GM19351 (cell line): ENCODE results near the gene AGAP1.

Experiments
- ATAC-seq: cut with Tn5 transposase; IDR thresholded peaks from one replicate; pipeline ENCODE4 v1.9.1; 2021; ENCODE audit warnings: mild to moderate bottlenecking, moderate library complexity; ENCODE audit not compliant: unreplicated experiment

AGAP1 gene

DNA sequence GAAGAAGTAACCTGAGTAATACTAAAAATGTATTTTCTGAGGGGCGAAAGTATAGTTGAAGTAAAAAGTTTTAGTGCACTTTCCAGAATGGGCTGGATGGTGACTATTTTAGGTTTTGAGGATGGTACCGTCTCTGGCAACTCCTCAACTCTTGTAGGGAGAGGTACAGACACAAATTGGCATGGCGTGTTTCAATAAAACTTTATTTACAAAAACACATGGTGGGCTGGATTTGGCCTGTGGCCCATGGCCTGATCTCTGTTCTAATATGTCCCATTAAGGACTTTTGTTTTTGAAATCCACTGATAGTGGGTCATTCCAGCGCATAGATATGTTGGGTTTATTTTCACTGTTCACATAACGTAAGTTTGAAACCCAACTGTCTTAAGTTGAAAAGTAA lies 132.8 kb downstream of the AGAP1 start:
- ATAC-seq = no peak

DNA sequence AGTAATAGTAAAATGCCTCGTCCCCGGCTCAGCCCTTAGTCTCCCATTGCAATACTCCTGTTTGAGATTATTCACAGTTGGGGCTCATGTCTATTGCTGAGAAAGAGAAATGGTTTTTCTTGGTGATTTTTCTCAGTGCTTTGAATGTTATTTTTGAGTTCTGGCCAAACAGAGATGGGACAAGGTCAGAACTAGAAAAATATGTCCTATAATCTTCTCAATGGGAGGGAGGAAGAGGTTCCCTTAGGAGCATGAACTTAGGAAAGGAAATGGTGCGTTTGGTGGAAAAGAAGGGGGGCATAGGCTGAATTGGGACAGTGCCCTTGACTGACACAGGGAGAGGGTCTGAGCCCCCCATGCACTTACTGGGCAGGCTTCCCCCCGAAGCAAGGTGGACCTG lies 133.8 kb downstream of the AGAP1 start:
- no peak for ATAC-seq

DNA sequence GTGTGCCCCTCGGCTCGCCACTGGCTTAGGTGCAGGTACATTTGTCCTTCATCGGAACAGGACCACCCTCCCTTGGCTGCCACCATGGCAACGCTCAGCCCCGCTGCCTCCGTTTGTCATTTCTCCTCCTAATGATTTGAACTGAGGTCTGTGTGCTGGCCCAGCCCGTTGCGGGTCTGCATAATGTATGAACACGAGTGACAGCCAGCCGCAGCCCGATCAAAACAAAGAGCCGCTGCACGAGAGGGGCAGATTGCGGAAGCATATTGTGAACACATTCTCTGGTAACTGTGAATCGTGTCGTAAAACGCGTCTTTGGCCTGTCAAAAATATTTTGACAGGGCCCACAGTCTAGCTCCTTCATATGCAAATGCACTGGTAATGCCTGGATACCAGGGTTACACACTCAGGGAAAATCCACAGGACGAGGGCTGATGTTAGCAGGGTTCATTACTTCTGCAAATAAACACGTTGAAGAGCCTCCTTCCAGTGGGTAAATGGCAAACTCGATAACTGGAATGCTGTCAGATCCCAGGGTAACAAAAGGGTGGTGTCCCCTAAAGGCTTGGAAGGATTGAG lies 137.0 kb downstream of the AGAP1 start:
- no peak for ATAC-seq

DNA sequence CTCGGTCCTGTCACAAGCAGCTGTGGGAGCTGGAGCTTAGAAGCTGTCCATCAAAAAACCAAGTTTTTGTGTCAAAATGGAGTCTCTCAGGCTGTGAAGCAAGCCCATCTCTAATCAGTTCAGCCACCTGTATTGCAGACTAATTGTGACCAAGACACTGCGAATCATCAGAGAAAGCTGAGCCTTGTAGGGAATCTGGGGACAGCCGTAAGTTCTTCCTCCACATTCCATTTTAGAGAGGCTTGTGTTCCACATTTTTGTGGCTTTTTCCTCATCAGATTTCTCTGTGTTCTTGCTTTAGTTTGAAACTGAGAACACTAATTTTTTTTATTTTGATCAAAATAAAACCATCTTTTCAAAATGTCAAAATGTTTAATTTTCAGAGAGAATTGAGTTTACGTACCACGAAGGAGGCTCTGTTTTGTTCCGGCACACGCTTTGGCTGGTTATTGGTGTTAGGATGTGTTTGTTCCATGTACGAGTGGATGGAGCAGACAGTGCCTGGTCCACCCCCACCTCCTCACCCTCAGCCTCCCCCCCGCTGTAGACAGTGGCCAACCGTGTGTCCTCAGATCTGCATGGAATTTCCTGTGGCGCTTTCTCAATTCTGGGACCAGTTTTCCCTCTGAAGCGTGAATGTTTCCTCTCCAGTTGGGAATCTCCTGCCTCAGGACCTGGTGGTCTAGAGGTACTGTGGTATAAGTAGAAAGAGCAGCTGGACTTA lies 140.8 kb downstream of the AGAP1 start:
- ATAC-seq = no peak

DNA sequence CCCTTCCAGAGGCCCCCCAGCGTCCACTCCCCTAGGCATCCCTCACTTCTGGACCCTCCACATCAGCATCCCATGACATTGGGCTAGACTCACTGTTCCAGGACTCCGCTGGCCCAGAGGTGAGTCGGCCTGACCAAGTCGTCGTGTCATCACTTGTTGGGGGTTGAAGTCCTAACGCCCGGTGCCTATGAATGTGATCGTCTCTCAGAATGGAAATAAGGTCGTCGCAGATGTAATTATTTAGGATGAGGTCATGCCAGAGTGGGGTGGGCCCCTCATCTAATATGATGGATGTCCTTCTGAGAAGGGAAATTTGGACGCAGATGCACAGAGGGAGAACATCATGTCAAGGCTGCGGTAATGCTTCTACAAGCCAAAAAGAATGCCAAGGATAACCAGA lies 142.7 kb downstream of the AGAP1 start:
- no peak for ATAC-seq

DNA sequence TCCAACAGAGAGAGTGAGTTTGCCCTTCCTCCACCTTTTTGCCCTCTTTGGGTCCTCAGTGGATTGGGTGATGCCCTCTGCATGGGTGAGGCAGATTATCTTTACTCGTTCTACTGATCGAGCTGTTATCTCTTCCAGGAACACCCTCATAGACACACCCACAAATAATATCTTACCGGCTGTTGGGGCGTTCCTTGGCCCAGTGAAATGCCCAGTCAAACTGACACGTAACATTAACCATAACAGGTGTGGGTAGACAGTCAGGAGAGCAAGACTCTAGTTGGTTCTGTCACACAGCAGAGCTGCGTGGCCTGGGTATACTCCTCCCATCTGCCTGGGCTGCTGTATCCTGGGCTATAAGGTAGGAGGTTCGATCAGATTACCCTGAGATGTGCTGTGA lies 144.1 kb downstream of the AGAP1 start:
- ATAC-seq = no peak

DNA sequence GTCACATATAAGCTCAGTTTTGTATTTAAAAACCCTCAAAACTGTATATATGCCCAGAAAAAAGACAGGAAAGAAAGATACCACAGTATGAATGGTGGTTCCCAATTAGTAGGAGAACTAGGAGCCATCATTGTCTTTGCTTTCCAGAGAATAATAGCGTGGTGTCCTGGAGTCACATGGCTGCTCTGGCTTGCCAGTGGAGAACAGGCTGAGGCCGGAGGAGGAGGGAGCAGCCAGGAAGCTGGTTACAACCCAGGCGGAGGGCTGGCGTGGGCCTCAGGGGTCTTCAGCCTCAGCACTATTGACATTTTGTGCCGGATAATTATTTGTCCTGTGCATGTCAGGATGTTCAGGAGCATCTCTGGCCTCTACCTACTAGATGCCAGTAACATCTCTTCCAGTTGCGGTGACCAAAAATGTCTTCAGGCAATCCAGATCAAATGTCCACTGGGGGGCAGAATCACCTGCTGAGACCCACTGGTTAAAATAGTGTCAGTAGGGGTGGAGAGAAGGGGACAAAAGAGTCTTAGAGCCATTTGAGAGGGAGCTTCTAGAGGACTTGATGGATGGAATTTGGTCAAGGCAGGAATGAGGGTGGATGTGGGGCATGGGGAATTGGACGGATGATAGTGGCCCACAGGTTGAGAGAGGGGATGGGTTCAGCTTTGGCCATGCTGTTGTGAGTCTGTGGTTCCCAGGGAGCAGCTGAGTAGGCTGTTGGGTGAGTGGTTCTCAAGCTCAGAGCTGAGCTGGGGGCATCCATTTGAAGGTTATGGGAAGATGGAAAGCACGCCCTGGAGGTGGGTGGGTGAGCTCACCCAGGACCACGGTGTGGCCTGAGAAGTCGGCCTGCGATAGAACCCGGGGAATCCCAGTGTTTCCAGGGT lies 144.9 kb downstream of the AGAP1 start:
- ATAC-seq = no peak

DNA sequence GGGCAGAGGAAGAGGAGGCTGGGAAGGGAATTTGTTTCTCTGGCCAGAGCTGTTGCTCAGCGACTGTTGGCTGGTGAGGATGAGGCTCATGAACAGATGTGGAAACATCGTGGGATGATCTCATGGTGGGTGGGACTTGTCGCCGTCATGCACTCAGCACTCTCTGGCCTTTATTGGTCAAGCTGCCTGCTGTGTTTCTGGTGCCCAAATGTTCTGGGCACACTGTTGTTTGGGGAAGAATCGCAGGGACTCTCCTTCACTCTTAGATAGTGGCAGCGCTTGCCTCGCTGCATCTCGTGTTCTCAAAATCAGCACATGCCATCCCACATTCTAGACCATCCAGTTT lies 145.6 kb downstream of the AGAP1 start:
- no peak for ATAC-seq

DNA sequence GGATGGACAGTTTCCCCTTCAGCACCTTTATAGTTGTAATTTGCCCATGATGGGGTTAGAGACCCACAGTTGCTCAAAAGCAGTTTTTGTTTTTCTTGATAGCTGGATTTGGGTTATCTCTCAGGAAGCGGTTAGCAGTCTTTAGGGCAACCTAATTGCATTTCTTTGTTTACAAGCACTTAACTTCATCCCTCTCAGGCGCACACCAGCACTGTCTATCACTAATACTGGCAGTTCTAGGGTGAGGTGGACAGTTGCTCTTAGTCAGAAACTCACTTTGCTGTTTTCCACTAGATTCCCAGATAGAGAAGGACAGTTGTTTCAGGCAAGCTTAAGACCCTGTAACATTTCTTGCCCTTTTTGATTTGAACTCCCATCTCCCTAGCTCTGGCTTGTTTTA lies 146.0 kb downstream of the AGAP1 start:
- ATAC-seq = no peak

DNA sequence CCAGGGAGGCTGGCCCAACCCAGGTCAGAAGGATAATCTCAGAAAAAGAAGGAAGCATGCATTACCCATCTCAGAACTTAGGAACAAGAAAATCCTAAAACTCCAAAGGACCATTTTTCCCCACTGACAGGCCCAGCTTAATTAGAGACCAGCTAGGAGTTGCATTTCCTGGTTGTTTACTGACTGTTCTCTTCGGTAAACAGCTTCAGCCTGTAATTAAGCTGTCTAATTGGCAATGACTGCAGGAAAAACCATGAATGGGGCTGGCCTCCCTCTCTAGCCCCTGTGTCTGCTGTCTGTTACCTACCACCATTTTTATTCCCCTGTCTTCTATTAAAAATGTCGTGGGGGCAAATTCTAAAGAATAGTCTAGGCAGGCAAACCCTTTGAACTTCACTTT lies 146.5 kb downstream of the AGAP1 start:
- no peak for ATAC-seq

DNA sequence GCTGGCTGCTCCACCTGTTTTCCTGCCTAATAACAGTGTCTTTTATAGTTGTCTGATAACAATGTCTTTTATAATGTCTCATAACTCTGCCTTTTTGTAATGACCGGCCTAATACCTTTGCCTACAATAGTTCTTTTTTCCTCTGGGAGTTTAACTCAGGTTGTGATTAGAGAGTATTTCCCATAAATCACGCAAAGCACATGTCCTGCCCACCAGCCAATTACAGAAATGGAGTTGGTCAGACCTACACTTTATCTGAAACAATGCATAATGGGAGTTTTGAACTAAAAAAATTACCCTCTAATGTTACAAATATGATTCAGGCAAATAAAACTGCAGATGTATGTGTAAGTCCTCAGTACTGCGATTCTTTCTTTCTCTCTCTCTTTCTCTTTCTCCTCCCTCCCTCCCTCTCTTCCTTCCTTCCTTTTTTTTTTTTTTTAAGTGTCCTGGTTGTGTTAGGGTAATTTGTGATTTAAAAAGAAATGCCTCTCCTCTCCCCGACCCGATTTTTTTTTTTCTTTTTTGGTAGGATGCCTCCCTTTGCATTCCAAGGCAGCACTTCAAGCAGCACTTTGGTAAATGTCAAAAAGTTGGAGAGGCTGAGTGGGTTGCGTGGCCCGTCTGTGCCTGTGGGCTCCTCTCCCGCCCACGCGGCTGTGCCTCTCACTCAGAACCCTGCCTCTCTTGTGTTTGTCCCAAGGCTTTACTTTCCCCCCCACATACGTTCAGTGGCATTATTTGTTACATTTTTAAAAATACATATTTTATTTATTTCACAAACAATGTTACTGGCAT lies 147.3 kb downstream of the AGAP1 start:
- ATAC-seq = no peak

DNA sequence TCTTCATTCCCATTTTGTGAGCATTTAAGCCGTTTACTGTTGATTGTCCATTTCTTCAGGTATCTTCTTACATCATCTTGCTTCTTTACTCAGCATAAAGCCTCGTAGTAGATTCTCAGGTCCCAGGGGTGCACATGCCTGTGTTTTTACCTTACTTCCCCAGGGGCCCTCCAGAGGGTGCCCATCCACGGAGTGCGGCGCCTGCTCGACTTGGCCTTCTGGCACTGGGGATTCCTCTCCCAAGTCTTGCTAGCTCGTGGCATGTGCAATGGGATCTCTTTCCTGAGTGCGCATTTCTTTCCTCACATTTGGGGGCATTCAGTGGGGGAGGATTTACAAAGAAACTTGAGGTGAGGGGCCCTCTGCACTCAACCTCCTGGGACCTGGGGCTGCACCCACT lies 148.1 kb downstream of the AGAP1 start:
- ATAC-seq = no peak

DNA sequence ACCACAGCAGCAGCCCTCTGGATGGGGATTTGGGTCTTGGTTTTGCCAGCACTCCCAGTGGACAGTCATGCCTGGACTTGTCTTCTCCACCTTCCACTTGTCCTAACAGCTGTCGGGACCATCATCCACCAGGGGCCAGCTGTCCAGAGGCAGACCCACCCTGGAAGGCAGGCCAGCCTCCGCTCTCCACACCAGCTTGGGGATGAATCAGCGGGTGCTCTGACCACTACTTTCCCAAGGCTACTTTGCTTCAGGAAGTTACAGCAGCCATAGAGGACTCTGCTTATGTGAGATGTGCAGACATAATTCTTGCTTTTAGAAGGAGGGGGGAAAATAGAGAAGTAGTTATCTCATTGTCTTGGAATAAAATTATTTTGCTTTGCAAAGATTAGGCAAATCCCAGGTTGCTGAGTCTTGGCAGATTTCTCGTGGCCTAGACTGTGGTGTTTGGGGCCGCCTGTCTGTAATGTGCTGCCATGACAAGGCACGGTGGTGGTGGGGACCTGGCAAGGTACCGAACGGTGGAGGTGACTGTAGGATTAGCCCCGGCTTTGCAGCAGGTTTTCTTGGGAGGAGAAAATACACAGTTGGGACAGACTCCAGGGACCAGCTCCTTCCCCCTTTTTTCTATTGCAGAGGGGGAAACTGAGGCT lies 148.7 kb downstream of the AGAP1 start:
- no peak for ATAC-seq

DNA sequence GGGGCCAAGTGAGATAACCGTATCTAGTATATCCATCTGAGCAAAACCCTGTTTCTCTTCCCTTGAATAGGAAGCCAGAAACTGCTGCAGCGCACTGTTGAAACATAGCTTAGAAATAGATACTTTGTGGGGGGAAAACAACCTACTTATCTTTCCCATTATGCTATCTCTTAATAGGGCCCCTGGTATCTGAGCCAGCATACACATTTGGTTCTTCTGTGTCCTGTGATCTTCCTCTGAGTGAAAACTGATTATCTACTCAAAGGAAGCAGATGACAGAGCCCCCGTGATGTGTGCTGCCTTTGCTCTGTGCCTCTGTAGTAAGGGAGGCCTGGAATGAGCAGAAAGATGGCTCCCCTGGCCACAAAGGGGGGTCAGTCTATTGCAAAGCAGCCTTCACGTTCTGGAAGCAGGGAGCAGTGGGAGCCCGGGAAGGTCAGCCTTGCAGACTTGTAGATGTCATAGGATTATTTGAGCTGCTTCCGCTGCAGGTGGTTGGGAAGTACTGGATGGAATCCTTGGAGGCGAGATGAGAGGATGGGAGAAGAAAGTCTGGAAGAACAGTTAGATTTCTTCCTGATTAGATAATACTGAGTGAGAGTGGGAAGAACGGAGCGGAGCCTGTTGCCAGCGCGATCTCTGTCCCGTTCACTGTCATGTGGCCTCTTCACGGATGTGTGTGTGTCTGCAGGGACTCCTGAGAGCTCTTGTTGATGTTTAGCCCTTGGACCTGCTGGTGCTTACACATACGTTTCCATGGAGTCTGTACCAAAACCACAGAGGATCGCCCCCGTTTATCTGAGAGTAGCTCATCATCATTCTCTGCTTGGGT lies 150.1 kb downstream of the AGAP1 start:
- no peak for ATAC-seq

DNA sequence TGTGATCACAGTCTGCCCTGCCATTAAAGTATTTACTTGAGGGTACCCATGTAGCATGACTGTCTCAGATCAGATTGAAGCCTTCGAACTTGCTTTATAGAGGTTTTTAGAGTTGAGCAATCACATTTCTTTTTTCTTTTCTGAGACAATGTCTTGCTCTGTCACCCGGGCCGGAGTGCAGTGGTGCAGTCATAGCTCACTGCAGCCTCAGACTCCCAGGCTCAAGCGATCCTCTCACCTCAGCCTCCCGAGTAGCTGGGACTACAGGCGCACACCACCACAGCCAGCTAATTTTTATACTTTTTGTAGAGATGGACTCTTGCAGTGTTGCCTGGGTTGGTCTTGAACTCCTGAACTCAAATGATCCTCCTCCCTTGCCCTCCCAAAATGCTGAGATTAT lies 153.4 kb downstream of the AGAP1 start:
- ATAC-seq = no peak

DNA sequence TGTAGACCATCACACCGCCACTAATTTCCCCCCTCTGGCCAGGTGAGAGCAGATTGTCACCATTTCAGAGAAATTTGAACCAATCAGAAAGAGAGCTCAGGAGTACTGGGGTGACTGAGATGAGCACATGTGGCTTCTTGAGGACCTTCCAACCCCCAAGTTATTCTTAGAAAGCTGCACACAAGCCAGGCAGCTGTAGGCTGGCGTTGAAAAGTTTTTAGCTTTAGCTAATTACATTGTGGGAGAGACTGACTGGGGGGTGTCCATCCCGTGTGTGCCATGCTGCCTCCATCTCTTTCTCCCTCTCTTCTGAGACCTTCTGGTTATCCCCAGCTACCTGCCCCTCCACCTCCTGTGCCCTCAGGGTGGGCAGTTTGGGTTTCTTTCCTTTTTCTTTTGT lies 154.0 kb downstream of the AGAP1 start:
- no peak for ATAC-seq

DNA sequence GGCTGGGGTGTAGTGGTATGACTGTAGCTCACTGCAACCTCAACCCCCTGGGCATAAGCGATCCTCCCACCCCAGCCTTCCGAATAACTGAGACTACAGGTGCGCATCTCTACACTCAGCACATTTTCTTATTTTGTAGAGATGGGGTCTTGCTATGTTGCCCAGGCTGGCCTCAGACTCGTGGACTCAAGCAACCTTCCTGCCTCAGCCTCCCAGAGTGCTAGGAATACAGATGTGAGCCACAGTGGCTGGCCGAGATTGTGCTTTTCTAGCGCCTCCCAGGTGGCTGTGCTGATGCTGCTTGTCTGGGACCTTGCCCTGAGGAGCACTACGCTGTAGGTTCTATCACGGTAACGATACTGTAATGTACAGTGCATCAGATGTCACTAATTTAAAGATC lies 155.6 kb downstream of the AGAP1 start:
- ATAC-seq = no peak

DNA sequence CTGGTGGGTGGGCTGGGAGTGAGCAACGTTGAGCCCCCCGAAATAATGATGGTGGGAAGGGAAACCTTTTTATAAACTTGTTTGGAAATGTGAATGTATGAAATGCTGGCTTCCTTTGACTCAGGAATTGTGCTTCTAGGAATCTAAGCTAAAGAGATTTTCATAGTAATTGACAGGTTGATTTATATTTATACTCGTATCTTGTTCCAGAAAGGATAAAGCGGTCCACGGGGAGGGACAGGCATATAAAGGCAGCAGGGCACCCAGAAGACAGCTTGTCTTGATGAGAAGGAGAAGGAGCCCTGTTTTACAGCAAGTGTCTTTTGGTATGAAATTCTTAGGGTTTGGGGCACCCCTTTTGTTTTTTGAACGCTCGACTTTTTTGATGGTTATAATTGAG lies 157.8 kb downstream of the AGAP1 start:
- no peak for ATAC-seq

DNA sequence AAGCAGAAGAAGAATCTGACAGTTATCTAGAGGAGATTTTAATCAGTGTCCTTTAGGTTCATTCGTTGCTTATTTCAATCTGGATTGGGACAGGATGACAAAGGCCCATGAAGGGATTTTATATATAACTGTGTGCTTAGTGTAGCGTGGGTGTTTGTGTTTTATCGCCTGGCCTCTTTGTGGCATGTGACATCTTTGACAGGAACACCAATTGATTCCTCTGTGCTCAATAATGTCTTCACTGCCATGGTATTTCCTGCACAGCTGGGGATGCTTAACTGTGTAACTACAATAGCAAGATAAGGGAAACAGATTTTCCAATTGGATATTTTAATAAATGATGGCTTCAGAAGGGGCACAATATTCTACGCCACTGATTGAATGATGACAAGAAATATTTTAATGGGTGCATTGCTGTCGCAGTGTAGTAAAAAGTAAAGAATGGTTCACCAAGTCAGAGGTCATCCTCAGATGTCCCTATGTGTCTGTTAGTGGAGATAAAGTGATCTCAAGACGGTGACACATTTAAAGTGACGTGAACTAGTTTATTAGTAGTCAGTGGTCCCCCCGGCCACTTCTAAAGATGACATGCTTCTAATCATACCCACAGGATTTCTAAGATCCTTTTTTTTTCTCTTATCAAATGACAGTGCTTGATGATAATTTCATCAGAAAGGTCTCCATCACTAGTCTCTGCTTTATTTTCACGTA lies 160.4 kb downstream of the AGAP1 start:
- ATAC-seq = no peak
